ENCODE data around the gene FAM193A. TPM values are rescaled to one million over a fixed set of nuclear protein-coding genes. Genes with fewer than 3 reads are reported as not detected.
A peak's percentile ranks its signal among the peaks of the same experiment; 100 is the strongest.

Gene FAM193A
- total and polyA plus RNA-seq, 2 experiments from 2014 or later: 12.0 to 22.9 TPM

DNA sequence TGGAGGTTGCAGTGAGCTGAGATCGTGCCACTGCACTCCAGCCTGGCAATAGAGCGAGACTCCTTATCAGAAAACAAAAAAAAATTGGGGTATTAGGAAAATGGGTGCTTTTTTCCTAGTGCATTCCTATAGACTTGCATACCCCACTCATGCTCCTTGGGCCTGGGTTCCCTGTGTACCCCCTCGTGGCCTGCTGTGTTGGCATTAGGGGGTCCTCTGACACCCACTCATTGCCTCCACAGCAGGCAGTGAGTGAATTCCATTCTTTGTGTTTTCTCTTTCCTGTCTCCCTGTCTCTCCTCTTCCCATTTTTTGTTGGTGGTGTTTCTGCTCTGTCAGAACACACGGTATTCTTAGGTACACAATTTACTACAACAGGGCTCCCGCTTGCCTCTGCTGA, 176.9 kb downstream of the FAM193A start (continued):
- TF ChIP-seq, protein P1, sequence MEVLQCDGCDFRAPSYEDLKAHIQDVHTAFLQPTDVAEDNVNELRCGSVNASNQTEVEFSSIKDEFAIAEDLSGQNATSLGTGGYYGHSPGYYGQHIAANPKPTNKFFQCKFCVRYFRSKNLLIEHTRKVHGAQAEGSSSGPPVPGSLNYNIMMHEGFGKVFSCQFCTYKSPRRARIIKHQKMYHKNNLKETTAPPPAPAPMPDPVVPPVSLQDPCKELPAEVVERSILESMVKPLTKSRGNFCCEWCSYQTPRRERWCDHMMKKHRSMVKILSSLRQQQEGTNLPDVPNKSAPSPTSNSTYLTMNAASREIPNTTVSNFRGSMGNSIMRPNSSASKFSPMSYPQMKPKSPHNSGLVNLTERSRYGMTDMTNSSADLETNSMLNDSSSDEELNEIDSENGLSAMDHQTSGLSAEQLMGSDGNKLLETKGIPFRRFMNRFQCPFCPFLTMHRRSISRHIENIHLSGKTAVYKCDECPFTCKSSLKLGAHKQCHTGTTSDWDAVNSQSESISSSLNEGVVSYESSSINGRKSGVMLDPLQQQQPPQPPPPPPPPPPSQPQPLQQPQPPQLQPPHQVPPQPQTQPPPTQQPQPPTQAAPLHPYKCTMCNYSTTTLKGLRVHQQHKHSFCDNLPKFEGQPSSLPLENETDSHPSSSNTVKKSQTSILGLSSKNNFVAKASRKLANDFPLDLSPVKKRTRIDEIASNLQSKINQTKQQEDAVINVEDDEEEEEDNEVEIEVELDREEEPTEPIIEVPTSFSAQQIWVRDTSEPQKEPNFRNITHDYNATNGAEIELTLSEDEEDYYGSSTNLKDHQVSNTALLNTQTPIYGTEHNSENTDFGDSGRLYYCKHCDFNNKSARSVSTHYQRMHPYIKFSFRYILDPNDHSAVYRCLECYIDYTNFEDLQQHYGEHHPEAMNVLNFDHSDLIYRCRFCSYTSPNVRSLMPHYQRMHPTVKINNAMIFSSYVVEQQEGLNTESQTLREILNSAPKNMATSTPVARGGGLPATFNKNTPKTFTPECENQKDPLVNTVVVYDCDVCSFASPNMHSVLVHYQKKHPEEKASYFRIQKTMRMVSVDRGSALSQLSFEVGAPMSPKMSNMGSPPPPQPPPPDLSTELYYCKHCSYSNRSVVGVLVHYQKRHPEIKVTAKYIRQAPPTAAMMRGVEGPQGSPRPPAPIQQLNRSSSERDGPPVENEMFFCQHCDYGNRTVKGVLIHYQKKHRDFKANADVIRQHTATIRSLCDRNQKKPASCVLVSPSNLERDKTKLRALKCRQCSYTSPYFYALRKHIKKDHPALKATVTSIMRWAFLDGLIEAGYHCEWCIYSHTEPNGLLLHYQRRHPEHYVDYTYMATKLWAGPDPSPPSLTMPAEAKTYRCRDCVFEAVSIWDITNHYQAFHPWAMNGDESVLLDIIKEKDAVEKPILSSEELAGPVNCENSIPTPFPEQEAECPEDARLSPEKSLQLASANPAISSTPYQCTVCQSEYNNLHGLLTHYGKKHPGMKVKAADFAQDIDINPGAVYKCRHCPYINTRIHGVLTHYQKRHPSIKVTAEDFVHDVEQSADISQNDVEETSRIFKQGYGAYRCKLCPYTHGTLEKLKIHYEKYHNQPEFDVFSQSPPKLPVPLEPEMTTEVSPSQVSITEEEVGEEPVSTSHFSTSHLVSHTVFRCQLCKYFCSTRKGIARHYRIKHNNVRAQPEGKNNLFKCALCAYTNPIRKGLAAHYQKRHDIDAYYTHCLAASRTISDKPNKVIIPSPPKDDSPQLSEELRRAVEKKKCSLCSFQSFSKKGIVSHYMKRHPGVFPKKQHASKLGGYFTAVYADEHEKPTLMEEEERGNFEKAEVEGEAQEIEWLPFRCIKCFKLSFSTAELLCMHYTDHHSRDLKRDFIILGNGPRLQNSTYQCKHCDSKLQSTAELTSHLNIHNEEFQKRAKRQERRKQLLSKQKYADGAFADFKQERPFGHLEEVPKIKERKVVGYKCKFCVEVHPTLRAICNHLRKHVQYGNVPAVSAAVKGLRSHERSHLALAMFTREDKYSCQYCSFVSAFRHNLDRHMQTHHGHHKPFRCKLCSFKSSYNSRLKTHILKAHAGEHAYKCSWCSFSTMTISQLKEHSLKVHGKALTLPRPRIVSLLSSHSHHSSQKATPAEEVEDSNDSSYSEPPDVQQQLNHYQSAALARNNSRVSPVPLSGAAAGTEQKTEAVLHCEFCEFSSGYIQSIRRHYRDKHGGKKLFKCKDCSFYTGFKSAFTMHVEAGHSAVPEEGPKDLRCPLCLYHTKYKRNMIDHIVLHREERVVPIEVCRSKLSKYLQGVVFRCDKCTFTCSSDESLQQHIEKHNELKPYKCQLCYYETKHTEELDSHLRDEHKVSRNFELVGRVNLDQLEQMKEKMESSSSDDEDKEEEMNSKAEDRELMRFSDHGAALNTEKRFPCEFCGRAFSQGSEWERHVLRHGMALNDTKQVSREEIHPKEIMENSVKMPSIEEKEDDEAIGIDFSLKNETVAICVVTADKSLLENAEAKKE (CRISPR knock-in tag; IDR thresholded peaks at IDR 0.05): no peak
- TF ChIP-seq EZH2phosphoT487 (IDR thresholded peaks at IDR 0.05; ENCODE audit: unreplicated experiment): no peak
- TF ChIP-seq POLR2AphosphoS5 (IDR thresholded peaks at IDR 0.05; ENCODE audit: low read depth): no peak

DNA sequence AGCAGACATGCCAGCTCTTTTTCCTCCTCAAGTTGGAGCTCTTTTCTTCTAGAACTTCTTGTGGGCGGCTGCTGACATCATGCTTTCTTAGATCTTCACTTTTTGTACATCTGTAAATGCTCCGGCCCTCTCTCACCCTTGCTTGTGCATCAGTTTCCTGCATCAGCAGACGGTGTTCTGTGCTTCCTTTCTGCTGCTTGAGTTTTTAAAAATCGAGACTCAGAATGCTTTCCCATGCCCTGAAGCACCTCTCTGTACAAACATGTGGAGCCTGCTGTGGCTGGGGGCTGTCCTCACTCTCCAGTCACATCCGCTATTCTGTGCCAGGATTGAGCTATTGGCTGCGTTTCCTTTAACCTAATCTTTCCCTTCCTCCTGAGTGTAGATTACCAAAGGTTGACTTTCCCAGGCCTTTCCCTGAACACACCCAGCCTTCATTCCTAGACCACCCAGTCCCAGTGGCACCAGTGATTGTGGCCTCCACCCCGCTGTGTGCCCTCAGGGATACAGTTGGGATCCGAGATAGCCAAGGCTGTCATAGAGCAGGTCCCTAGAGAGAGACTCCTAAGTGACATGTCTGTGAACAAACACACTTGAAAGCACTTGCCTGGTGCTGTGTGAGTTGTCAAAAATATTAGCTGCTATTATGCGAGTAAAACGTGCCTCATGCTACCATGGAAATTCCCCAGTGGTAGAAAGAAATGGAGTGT, 177.8 kb downstream of the FAM193A start:
- TF ChIP-seq STAT1 (IDR thresholded peaks at IDR 0.05; ENCODE audit: unreplicated experiment) (no peak), EZH2phosphoT487 (IDR thresholded peaks at IDR 0.05; ENCODE audit: unreplicated experiment) (no peak)
- TF ChIP-seq, protein P2, sequence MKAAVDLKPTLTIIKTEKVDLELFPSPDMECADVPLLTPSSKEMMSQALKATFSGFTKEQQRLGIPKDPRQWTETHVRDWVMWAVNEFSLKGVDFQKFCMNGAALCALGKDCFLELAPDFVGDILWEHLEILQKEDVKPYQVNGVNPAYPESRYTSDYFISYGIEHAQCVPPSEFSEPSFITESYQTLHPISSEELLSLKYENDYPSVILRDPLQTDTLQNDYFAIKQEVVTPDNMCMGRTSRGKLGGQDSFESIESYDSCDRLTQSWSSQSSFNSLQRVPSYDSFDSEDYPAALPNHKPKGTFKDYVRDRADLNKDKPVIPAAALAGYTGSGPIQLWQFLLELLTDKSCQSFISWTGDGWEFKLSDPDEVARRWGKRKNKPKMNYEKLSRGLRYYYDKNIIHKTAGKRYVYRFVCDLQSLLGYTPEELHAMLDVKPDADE (IDR thresholded peaks at IDR 0.05): no peak
- Histone ChIP-seq H3K9me2 (ENCODE audit: insufficient read depth) (no peaks in the 10 kb centered on the region), H3K27me3 (ENCODE audit: insufficient read depth) (no peaks in the 10 kb centered on the region), H3K79me2 (replicated peaks; ENCODE audit: insufficient read depth) (peaks cover 4% of the 10 kb centered on the region; the same call in 1 of the 2 replicates), H3K36me3 (ENCODE audit: insufficient read depth) (peaks cover 5% of the 10 kb centered on the region; the same call in 1 of the 2 replicates), H4K20me1 (replicated peaks; ENCODE audit: insufficient read depth) (0 out of 2 replicates have a peak, but pooled peaks cover 5% of the 10 kb centered on the region), H2AFZ (no peak overlapping the region), H3F3A (replicated peaks; ENCODE audit: low read depth) (0 out of 2 replicates have a peak, but pooled peaks cover 3% of the 10 kb centered on the region), H3K4me2 (no peak overlapping the region), H3K27ac (ENCODE audit: low read depth) (peak overlapping the region; percentile 55; the same call in 1 of the 2 replicates), H3K4me3 (no peak overlapping the region), H3K4me1 (ENCODE audit: insufficient read depth) (no peaks in the 10 kb centered on the region)
- H3K4me3 Mint-ChIP-seq: no peak overlapping the region
- 0 out of 3 replicates have a peak, but pooled peaks cover 2% of the 10 kb centered on the region for H3K4me1 Mint-ChIP-seq
- no peaks in the 10 kb centered on the region for H3K9me3 Mint-ChIP-seq
- H3K36me3 Mint-ChIP-seq (ENCODE audit: low read depth): peaks cover 36% of the 10 kb centered on the region
- H3K27ac Mint-ChIP-seq: no peak overlapping the region
- ATAC-seq (no peak), DNase-seq (ENCODE audit: low spot score) (no peak)
- H3K27me3 Mint-ChIP-seq (ENCODE audit: insufficient read depth, low read depth, poor library complexity): peaks cover 6% of the 10 kb centered on the region
